Activated CD4-positive, alpha-beta T cell treated with anti-CD3 and anti-CD28 coated beads for 36 hours (primary cell): ENCODE results near the gene RAB5B. TPM values are rescaled to one million over a fixed set of nuclear protein-coding genes. Genes with fewer than 3 reads are reported as not detected.
A peak's percentile ranks its signal among the peaks of the same experiment; 100 is the strongest.
"Not testable (repeated sequence)": the region's sequence is repeated elsewhere in the genome, so short reads cannot be mapped to it uniquely, and the experiment has no call there.

ENCODE experiments used
- ATAC-seq: fragments of 200-7000 bp; cut with Tn5 transposase; one replicate; pipeline ENCODE4 v1.10.0; 2021; ENCODE audit warnings: mild to moderate bottlenecking, moderate library complexity
- CTCF ChIA-PET: fragments of 350-600 bp; sonication (Branson Sonifier 250); formaldehyde crosslinking; loops from one replicate; lab custom pipeline; 2021; ENCODE audit warnings: antibody characterized with exemption; lab: Charles Lee
- POLR2A ChIA-PET: fragments of 350-600 bp; sonication (Branson Sonifier 250); formaldehyde crosslinking; loops from one replicate; lab custom pipeline; 2021; ENCODE audit warnings: antibody characterized with exemption, inconsistent platforms; lab: Charles Lee
- DNase-seq: peaks from one replicate; pipeline ENCODE4 v3.0.0-alpha.2; 2020
- H3K27ac Mint-ChIP-seq: one replicate; pipeline ENCODE4 v1.8.0; 2021; ENCODE audit warnings: mixed read lengths
- H3K27me3 Mint-ChIP-seq: one replicate; pipeline ENCODE4 v1.8.0; 2021; ENCODE audit warnings: mixed read lengths
- H3K36me3 Mint-ChIP-seq: one replicate; pipeline ENCODE4 v1.8.0; 2021; ENCODE audit warnings: low read depth, mixed read lengths
- H3K4me1 Mint-ChIP-seq: one replicate; pipeline ENCODE4 v1.8.0; 2021; ENCODE audit warnings: mixed read lengths
- H3K4me3 Mint-ChIP-seq: one replicate; pipeline ENCODE4 v1.8.0; 2021; ENCODE audit warnings: mild to moderate bottlenecking, moderate library complexity, mixed read lengths
- H3K9me3 Mint-ChIP-seq: one replicate; pipeline ENCODE4 v1.8.0; 2021; ENCODE audit warnings: low read depth, mixed read lengths
- intact Hi-C, 2 experiments: fragments of 100-400 bp; cut with DNase I in 1 of 2; cut with micrococcal nuclease in 1 of 2; formaldehyde crosslinking; loops; one replicate each; pipeline versions ENCODE4 v1.14.2 to v1.15.1; 2022 to 2024; cut with DNase I, micrococcal nuclease
- total RNA-seq, 2 experiments: library from RNA; stranded (reverse); gene quantifications; one replicate each; pipeline ENCODE4 v1.2.3, GENCODE V29; 2021

The RAB5B gene
- total RNA-seq, 2 experiments from 2014 or later: 33.2 to 35.1 TPM

DNA sequence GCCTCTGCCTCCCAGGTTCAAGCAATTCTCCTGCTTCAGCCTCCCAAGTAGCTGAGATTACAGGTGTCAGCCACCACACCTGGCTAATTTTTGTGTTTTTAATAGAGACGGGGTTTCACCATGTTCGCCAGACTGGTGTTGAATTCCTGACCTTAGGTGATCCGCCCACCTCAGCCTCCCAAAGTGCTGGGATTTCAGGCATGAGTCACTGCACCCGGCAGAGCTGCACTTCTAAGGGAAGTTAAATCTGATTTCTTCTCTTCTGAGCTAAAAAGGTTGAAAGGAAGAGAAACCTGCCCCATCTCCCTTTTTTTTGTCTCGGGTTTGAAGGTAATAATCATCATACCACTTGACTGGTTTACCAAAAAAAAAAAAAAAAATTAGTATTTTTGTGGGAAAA lies 8.0 kb downstream of the RAB5B start:
- CTCF ChIA-PET: interaction anchor here (1.0 to 7.1 kb wide), 7 partner anchors 8 to 243 kb away, joined by 3 to 57 read pairs (median 5); partner anchors contain the start of genes RAB5B and SUOX
- H3K27ac Mint-ChIP-seq, intact Hi-C loops, DNase-seq, H3K4me3 Mint-ChIP-seq, ATAC-seq, H3K27me3 Mint-ChIP-seq, H3K9me3 Mint-ChIP-seq: not testable (repeated sequence)
- Mint-ChIP-seq H3K36me3 (peaks cover 21% of the 10 kb centered on the region), H3K4me1 (peaks cover 15% of the 10 kb centered on the region)
- POLR2A ChIA-PET: interaction anchor here (0.6 to 1.6 kb wide), 5 partner anchors 8 to 152 kb away, joined by 4 to 7 read pairs (median 4); partner anchors contain the start of genes DNAJC14 and RAB5B

DNA sequence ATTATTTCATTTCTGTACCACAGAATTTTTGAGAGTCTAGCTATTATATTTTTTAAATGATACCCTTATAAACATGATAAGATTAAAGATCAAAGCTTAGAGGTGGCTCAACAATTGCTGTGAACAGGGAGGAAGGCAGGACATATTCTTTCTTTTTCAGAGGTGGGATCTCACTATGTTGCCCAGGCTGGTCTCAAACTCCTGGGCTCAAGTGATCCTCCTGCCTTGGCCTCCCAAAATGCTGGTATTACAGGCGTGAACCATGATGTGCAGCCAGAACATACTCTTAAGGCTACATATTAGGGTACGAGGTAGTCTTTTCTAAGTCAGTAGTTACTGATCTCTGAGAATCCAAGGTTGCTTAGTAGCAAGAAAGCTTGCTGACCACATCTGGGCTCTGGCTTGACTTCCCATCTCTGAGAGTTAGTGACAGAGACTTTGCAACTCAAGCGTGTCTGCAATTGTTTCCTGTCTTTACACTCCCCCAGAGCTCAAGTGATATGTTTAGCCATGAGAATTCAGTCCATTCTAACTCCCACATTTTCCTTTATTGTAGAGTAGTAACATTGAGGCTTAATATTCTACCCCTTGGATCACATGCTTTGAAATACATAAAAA lies 8.6 kb downstream of the RAB5B start:
- intact Hi-C loops: no loop called here
- peaks cover 22% of the 10 kb centered on the region for H3K36me3 Mint-ChIP-seq
- no peaks in the 10 kb centered on the region for H3K27me3 Mint-ChIP-seq
- no peak for ATAC-seq
- no peaks in the 10 kb centered on the region for H3K9me3 Mint-ChIP-seq
- no peak overlapping the region for H3K4me3 Mint-ChIP-seq
- ChIA-PET CTCF (interaction anchor here (1.0 to 7.1 kb wide), 9 partner anchors 9 to 245 kb away, joined by 3 to 57 read pairs (median 4); partner anchors contain the start of genes RAB5B and SUOX), POLR2A (interaction anchor here (0.6 to 1.6 kb wide), 4 partner anchors 9 to 153 kb away, joined by 4 to 7 read pairs (median 5); partner anchors contain the start of genes DNAJC14 and RAB5B)
- peaks cover 10% of the 10 kb centered on the region for H3K4me1 Mint-ChIP-seq
- DNase-seq: no peak
- no peak overlapping the region for H3K27ac Mint-ChIP-seq

DNA sequence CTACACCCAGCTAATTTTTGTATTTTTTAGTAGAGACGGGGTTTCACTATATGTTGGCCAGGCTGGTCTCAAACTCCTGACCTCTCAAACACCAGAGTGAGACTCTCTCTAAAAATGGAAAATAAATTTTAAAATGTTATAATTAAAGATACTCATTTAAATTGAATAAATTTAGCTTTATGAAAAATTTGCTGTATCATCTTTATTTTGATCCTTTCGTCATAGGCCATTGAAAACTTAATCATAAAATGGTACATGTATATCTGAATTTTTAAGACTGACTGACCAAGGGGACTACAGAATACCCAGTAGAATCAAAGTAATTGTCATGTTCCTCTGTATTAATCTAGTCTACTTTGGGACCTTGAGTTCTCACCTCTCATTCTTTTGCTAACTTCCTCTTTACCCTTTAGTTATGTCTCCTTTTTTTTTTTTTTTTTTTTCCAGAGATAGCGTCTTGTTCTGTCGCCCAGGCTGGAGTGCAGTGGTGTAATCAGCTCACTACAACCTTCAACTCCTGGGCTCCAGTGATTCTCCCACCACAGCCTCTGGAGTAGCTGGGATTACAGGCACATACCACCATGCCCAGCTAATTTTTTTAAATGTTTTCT lies 9.5 kb downstream of the RAB5B start:
- Mint-ChIP-seq H3K36me3 (peaks cover 26% of the 10 kb centered on the region), H3K27ac (no peak overlapping the region), H3K9me3 (no peaks in the 10 kb centered on the region), H3K4me3 (no peak overlapping the region), H3K27me3 (no peaks in the 10 kb centered on the region), H3K4me1 (peaks cover 6% of the 10 kb centered on the region)
- ChIA-PET POLR2A (interaction anchor here (1.6 kb wide), 1 partner anchor 10 kb away, joined by 7 read pairs; the partner anchor contains the start of gene RAB5B), CTCF (interaction anchor here (0.6 to 7.1 kb wide), 7 partner anchors 10 to 245 kb away, joined by 3 to 57 read pairs (median 3); partner anchors contain the start of genes RAB5B and SUOX)
- DNase-seq (no peak), ATAC-seq (no peak)
- intact Hi-C loops: no loop called here

DNA sequence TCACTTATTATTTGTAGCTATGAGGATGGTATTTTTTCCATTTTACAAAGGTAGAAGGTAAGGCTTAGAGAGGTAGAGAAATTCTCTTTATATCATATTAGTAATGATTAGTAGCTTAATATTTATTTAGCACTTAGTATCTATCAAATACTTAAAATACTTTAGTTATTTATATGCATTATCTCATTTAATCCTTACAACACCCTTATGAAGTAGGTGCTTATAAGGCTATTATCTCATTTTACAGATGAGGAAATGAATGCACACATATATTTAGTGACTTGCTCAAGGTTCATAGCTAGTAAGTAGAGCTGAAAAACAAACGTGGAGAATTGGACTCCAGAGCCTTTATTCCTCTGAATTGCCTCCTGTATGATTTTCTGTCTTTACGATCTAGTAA lies 11.0 kb downstream of the RAB5B start:
- Mint-ChIP-seq H3K9me3 (no peaks in the 10 kb centered on the region), H3K4me1 (peaks cover 5% of the 10 kb centered on the region), H3K4me3 (no peak overlapping the region), H3K27ac (no peak overlapping the region), H3K27me3 (no peaks in the 10 kb centered on the region), H3K36me3 (peaks cover 33% of the 10 kb centered on the region)
- DNase-seq (no peak), ATAC-seq (no peak)
- POLR2A ChIA-PET: no interaction called here
- intact Hi-C loops: no loop called here
- CTCF ChIA-PET: interaction anchor here (1.3 to 7.1 kb wide), 3 partner anchors 11 to 246 kb away, joined by 5 to 57 read pairs (median 6); partner anchors contain the start of genes RAB5B and SUOX

DNA sequence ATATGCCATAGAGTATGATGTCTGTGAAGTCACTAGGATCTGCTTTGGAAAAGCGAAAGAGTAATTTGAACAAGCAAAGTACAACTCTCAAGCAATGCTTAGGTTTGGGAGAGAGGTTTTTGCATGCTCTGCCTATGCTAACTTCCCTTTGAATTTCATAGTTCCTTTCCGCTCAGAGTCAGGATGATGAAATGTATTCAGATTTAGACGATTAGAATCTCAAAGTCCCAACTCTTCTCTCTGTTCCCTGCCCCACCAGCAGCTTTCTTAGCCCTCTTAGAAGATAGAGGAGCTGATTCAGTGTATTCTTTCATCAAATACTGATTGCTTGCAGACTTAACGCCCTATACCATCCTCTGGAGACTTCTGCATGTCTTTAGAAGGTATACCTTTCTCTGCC lies 11.5 kb downstream of the RAB5B start:
- CTCF ChIA-PET: interaction anchor here (0.7 to 7.1 kb wide), 4 partner anchors 11 to 247 kb away, joined by 3 to 57 read pairs (median 6); partner anchors contain the start of genes RAB5B and SUOX
- H3K27ac Mint-ChIP-seq: no peak overlapping the region

DNA sequence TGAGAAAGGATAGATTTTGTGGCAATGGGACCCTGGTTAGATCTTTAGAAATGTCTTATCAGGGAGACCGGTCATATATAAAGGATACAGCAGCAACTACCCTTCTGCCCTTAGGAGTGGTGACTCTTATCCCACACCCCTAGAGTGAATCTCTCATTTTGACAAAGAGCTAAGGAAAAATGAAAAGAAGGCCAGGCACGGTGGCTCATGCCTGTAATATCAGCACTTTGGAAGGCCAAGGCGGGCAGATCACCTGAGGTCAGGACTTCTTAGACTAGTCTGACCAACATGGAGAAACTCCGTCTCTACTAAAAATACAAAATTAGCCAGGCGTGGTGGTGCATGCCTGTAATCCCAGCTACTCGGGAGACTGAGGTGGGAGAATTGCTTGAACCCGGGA lies 12.1 kb downstream of the RAB5B start:
- DNase-seq, H3K27ac Mint-ChIP-seq: not testable (repeated sequence)

More for the DNA sequence above, 11.5 kb downstream of the RAB5B start:
- H3K27me3 Mint-ChIP-seq: no peaks in the 10 kb centered on the region
- POLR2A ChIA-PET: interaction anchor here (0.6 kb wide), 1 partner anchor 167 kb away, joined by 3 read pairs; the partner anchor contains the start of gene ORMDL2
- no peak for DNase-seq
- peaks cover 5% of the 10 kb centered on the region for H3K4me1 Mint-ChIP-seq
- intact Hi-C loops: no loop called here
- peaks cover 36% of the 10 kb centered on the region for H3K36me3 Mint-ChIP-seq
- H3K9me3 Mint-ChIP-seq: no peaks in the 10 kb centered on the region
- ATAC-seq: no peak
- no peak overlapping the region for H3K4me3 Mint-ChIP-seq

DNA sequence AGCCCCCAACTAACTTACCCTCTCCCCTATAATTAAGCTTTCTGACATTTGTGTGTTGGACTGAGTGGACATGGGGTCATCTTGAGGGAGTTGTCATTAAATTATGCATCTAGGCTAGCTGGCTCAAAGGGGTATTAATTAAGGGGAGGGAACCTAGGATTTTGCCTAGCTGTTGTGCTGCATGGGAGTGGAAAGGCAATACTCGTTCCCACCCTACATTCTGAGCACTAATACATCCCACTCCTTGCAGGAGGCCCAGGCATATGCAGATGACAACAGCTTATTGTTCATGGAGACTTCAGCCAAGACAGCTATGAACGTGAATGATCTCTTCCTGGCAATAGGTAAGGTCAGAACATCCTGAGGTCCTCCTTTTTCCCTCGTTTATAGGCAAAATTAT lies 17.2 kb downstream of the RAB5B start:
- peaks cover 39% of the 10 kb centered on the region for H3K36me3 Mint-ChIP-seq
- no peak for DNase-seq
- ChIA-PET POLR2A (no interaction called here), CTCF (interaction anchor here (0.7 to 1.5 kb wide), 7 partner anchors 10 to 358 kb away, joined by 3 to 5 read pairs (median 3); partner anchors contain the start of gene RAB5B)
- H3K9me3 Mint-ChIP-seq: no peaks in the 10 kb centered on the region
- H3K27ac Mint-ChIP-seq: no peak overlapping the region
- H3K4me1 Mint-ChIP-seq: peaks cover 7% of the 10 kb centered on the region
- no peak overlapping the region for H3K4me3 Mint-ChIP-seq
- no peaks in the 10 kb centered on the region for H3K27me3 Mint-ChIP-seq
- intact Hi-C loops: no loop called here
- no peak for ATAC-seq

More for the DNA sequence above, 12.1 kb downstream of the RAB5B start:
- ChIA-PET CTCF (interaction anchor here (0.7 to 7.1 kb wide), 3 partner anchors 8 to 14 kb away, joined by 3 to 57 read pairs (median 3); partner anchors contain the start of gene SUOX), POLR2A (interaction anchor here (0.6 kb wide), 1 partner anchor 168 kb away, joined by 3 read pairs; the partner anchor contains the start of gene ORMDL2)
- H3K4me3 Mint-ChIP-seq, H3K27me3 Mint-ChIP-seq, intact Hi-C loops, H3K9me3 Mint-ChIP-seq, H3K4me1 Mint-ChIP-seq, ATAC-seq: not testable (repeated sequence)
- peaks cover 37% of the 10 kb centered on the region for H3K36me3 Mint-ChIP-seq

DNA sequence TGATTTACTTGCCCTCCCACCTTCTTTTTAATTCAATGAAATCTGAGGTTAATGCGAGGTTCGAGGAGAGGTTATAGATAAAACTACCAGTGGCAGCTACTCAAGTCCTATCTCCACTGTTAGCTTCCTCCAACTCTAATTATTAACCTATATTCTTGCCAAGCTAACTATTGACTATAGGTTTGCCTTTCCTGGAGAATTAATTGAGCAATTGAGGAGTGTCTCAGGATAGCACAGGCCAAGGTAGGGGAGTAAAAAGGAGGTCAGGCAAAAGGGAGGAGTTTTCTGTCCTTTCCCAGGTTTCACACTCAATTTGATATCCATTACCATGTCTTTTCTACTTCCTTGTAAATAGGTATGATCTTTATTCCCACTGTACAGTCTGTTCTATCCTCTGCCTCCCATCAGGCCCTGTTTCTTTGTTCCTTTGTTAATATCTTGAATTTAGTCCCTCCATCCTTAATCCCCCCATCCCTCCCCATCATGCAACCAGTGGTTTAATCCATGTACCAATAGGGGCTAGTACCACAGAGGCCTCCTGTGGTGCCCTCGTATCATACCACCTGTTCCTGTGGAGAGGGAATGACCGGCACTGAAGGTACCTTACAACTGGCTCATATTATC lies 19.5 kb downstream of the RAB5B start:
- DNase-seq (no peak), ATAC-seq (no peak)
- ChIA-PET CTCF (interaction anchor here (0.6 to 1.2 kb wide), 4 partner anchors 12 to 56 kb away, joined by 3 to 4 read pairs (median 3); no protein-coding TSS in a partner anchor), POLR2A (no interaction called here)
- Mint-ChIP-seq H3K27ac (peak overlapping the region; percentile 5), H3K4me1 (peaks cover 14% of the 10 kb centered on the region), H3K36me3 (peaks cover 32% of the 10 kb centered on the region), H3K9me3 (no peaks in the 10 kb centered on the region), H3K4me3 (no peak overlapping the region), H3K27me3 (peaks cover 2% of the 10 kb centered on the region)
- intact Hi-C loops: no loop called here

DNA sequence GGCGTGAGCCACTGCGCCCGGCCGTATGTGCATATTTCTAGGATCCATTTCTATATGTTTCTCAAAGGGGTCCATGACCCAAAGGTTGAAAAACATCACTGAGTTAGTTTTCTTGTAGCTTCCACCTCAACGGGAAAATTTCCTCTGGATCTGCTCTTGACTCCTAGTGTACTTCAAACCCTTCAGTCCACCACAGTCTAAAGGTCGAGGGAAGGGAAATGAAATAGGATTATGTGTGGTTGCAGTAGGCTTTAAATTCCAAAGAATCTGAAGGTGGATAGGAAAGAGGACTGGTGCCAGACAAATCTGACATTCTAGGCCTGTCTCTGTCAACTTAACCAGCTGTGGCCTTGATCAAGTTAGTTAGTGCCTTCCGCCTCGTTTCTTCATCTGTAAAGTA lies 21.5 kb downstream of the RAB5B start:
- DNase-seq: no peak
- POLR2A ChIA-PET: interaction anchor here (0.7 to 1.3 kb wide), 3 partner anchors 49 to 271 kb away, joined by 3 to 6 read pairs (median 3); no protein-coding TSS in a partner anchor
- H3K27ac Mint-ChIP-seq: no peak overlapping the region
- CTCF ChIA-PET: interaction anchor here (0.7 to 5.8 kb wide), 33 partner anchors 11 to 646 kb away, joined by 3 to 69 read pairs (median 5); partner anchors contain the start of genes IKZF4, PA2G4 and RAB5B
- ATAC-seq: no peak
- H3K4me3 Mint-ChIP-seq: no peak overlapping the region
- no peaks in the 10 kb centered on the region for H3K9me3 Mint-ChIP-seq
- H3K4me1 Mint-ChIP-seq: peaks cover 20% of the 10 kb centered on the region
- intact Hi-C loops: no loop called here
- H3K36me3 Mint-ChIP-seq: peaks cover 22% of the 10 kb centered on the region
- H3K27me3 Mint-ChIP-seq: peaks cover 3% of the 10 kb centered on the region

DNA sequence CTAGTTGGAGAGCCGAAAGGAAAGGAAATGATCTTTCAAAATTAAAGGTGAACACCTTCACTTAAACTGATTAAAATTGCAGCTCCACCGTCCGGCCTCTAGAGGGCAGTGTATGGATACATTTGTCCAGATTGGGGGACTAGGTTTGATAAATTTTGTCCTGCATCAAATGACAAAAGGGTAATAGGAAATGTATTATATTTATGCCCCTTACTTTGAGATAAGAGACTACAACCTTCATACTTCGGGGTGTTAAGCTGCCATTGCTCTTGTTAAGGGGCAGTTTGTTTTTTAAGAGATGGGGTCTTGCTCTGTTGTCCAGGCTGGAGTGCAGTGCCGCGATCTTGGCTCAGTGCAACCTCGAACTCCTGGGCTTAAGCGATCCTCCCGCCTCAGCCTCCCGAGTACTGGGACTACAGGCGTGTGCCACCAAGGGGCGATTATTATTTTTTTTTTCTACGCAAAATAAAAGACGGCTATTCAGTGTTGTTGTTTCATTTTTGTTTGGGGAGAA lies 22.4 kb downstream of the RAB5B start:
- Mint-ChIP-seq H3K27me3 (peaks cover 3% of the 10 kb centered on the region), H3K36me3 (peaks cover 14% of the 10 kb centered on the region), H3K27ac (peak overlapping the region; percentile 37), H3K9me3 (no peaks in the 10 kb centered on the region), H3K4me3 (peak overlapping the region; percentile 56), H3K4me1 (peaks cover 20% of the 10 kb centered on the region)
- ChIA-PET CTCF (interaction anchor here (0.6 to 5.8 kb wide), 40 partner anchors 11 to 1413 kb away, joined by 3 to 69 read pairs (median 5); partner anchors contain the start of genes IKZF4, PA2G4 and RAB5B), POLR2A (interaction anchor here (0.7 to 1.3 kb wide), 7 partner anchors 14 to 270 kb away, joined by 3 to 6 read pairs (median 4); partner anchors contain the start of gene RAB5B)
- ATAC-seq (peak; percentile 61), DNase-seq (peak; percentile 79)
- intact Hi-C loops: loop anchor here (1.0 kb wide), 3 partner anchors 33 to 108 kb away; partner anchors contain the start of genes RPS26 (in 2 of the 2) and PA2G4 (in 1 of the 2)
